H1 (cell line): ENCODE measurements around the gene MEGF11. TPM values are rescaled to one million over a fixed set of nuclear protein-coding genes. Genes with fewer than 3 reads are reported as not detected.

Experiments
- CTCF ChIA-PET: fragments of 300-600 bp; sonication (Branson Sonifier 250); formaldehyde crosslinking; loops from one replicate; lab custom pipeline; 2021; ENCODE audit not compliant: partially characterized antibody; lab: Charles Lee
- POLR2A ChIA-PET: fragments of 300-600 bp; sonication (Branson Sonifier 250); formaldehyde crosslinking; loops from one replicate; lab custom pipeline; 2021; ENCODE audit warnings: inconsistent platforms; ENCODE audit not compliant: partially characterized antibody; lab: Charles Lee
- DNase-seq, 2 experiments: peaks; one replicate each; pipeline versions ENCODE4 v3.0.0 to v3.0.0-alpha.2; 2010 to 2022; ENCODE audit warnings: low spot score in 2 of 2, low read depth in 1 of 2, mixed read lengths in 1 of 2
- FAIRE-seq: peaks from 2 replicates; lab custom pipeline; 2011; peaks lifted over from hg19 to GRCh38; lab: Jason Lieb, UNC
- H2AFZ ChIP-seq: 2 replicates; pipeline ENCODE4 v1.8.1; 2012; ENCODE audit warnings: low read length, inconsistent platforms
- H2AK5ac ChIP-seq: 2 replicates; pipeline ENCODE4 v1.6.1; 2013; ENCODE audit warnings: low read depth, low read length
- H2BK120ac ChIP-seq: replicated peaks from 2 replicates; pipeline ENCODE3; 2013; ENCODE audit warnings: low read depth, low read length, inconsistent platforms
- H2BK12ac ChIP-seq: 2 replicates; pipeline ENCODE4 v1.6.1; 2013; ENCODE audit warnings: low read depth, low read length
- H2BK15ac ChIP-seq: 2 replicates; pipeline ENCODE4 v1.6.1; 2013; ENCODE audit warnings: low read length
- H2BK20ac ChIP-seq: 2 replicates; pipeline ENCODE4 v1.6.1; 2013; ENCODE audit warnings: low read length
- H2BK5ac ChIP-seq: 2 replicates; pipeline ENCODE4 v1.6.1; 2013; ENCODE audit warnings: low read depth, low read length
- H3K14ac ChIP-seq: 2 replicates; pipeline ENCODE4 v1.6.1; 2013; ENCODE audit warnings: inconsistent platforms; ENCODE audit not compliant: insufficient read length
- H3K18ac ChIP-seq: 2 replicates; pipeline ENCODE4 v1.6.1; 2013; ENCODE audit warnings: low read length; ENCODE audit errors: extremely low read depth
- H3K23ac ChIP-seq: 2 replicates; pipeline ENCODE4 v1.6.1; 2013; ENCODE audit warnings: inconsistent platforms; ENCODE audit not compliant: insufficient read length
- H3K23me2 ChIP-seq: 2 replicates; pipeline ENCODE4 v1.6.1; 2013; ENCODE audit warnings: low read depth, low read length
- H3K27ac ChIP-seq: 2 replicates; pipeline ENCODE4 v1.6.1; 2011; ENCODE audit warnings: low read depth, low read length, inconsistent platforms
- H3K27me3 ChIP-seq, 4 experiments: replicated peaks in 1 of 4; 1 replicate in 1 of 4; 2 replicates in 3 of 4; pipeline versions ENCODE4 v1.6.1 to v1.8.1; 2011 to 2013; ENCODE audit warnings: low read length in 3 of 4, mild to moderate bottlenecking in 3 of 4, inconsistent platforms in 2 of 4, mixed read lengths in 2 of 4, moderate library complexity in 1 of 4; ENCODE audit not compliant: control insufficient read depth in 3 of 4, insufficient read depth in 3 of 4; ENCODE audit errors: extremely low read depth in 1 of 4
- H3K36me3 ChIP-seq, 4 experiments: 2 replicates each; pipeline versions ENCODE4 v1.6.1 to v1.8.1; 2011 to 2013; ENCODE audit warnings: mild to moderate bottlenecking in 4 of 4, low read length in 3 of 4, moderate library complexity in 2 of 4, control low read depth in 1 of 4, inconsistent platforms in 1 of 4; ENCODE audit not compliant: insufficient read depth in 4 of 4, control insufficient read depth in 2 of 4
- H3K4ac ChIP-seq: replicated peaks from 2 replicates; pipeline ENCODE3; 2013; ENCODE audit warnings: low read length, low read depth, mixed read lengths, inconsistent platforms; ENCODE audit not compliant: insufficient read length
- H3K4me1 ChIP-seq, 4 experiments: replicated peaks in 1 of 4; 1 replicate in 1 of 4; 2 replicates in 3 of 4; pipeline versions ENCODE4 v1.6.1 to v1.8.1; 2011 to 2013; ENCODE audit warnings: low read length in 3 of 4, inconsistent platforms in 2 of 4, mixed read lengths in 1 of 4; ENCODE audit not compliant: insufficient read depth in 4 of 4, control insufficient read depth in 3 of 4
- H3K4me2 ChIP-seq, 2 experiments: 2 replicates each; pipeline versions ENCODE4 v1.6.1 to v1.8.1; 2011 to 2013; ENCODE audit warnings: low read depth in 2 of 2, low read length in 2 of 2, control low read depth in 1 of 2, inconsistent platforms in 1 of 2, mild to moderate bottlenecking in 1 of 2; ENCODE audit not compliant: insufficient read depth in 1 of 2
- H3K4me3 ChIP-seq, 4 experiments: fragments of 200-600, 300-600 bp in 1 of 4; sonication (generic), shearing (Covaris generic), sonication (Bioruptor Twin) in 1 of 4; 2 replicates each; pipeline versions ENCODE4 v1.5.1 to v1.8.1; 2011 to 2016; ENCODE audit warnings: low read length in 4 of 4, low read depth in 3 of 4, control low read depth in 2 of 4, inconsistent platforms in 2 of 4, mild to moderate bottlenecking in 2 of 4, mixed read lengths in 1 of 4, moderate library complexity in 1 of 4; ENCODE audit not compliant: insufficient read depth in 2 of 4; ENCODE audit errors: extremely low read depth in 1 of 4
- H3K56ac ChIP-seq: replicated peaks from 2 replicates; pipeline ENCODE3; 2013; ENCODE audit warnings: low read depth, mild to moderate bottlenecking, mixed read lengths, low read length, inconsistent platforms; ENCODE audit not compliant: insufficient read length
- H3K79me1 ChIP-seq: 2 replicates; pipeline ENCODE4 v1.6.1; 2013; ENCODE audit warnings: low read depth, low read length, control low read depth
- H3K79me2 ChIP-seq, 2 experiments: 2 replicates each; pipeline versions ENCODE4 v1.6.1 to v1.8.1; 2012 to 2013; ENCODE audit warnings: low read length in 2 of 2, mild to moderate bottlenecking in 2 of 2, inconsistent platforms in 1 of 2; ENCODE audit not compliant: insufficient read depth in 2 of 2, control insufficient read depth in 1 of 2
- H3K9ac ChIP-seq, 4 experiments: replicated peaks in 1 of 4; 1 replicate in 1 of 4; 2 replicates in 3 of 4; pipeline versions ENCODE4 v1.6.1 to v1.8.1; 2011 to 2013; ENCODE audit warnings: low read depth in 3 of 4, low read length in 3 of 4, control low read depth in 2 of 4, mild to moderate bottlenecking in 2 of 4, moderate library complexity in 2 of 4, inconsistent platforms in 1 of 4; ENCODE audit errors: extremely low read depth in 1 of 4
- H3K9me3 ChIP-seq, 2 experiments: 2 replicates each; pipeline versions ENCODE4 v1.6.1 to v1.8.1; 2012 to 2013; ENCODE audit warnings: mild to moderate bottlenecking in 2 of 2, moderate library complexity in 2 of 2, control low read depth in 1 of 2, inconsistent platforms in 1 of 2, low read depth in 1 of 2, low read length in 1 of 2, mixed read lengths in 1 of 2; ENCODE audit not compliant: insufficient read depth in 2 of 2
- H4K20me1 ChIP-seq, 2 experiments: replicated peaks in 1 of 2; 2 replicates each; pipeline versions ENCODE3 to v1.8.1; 2011 to 2013; ENCODE audit warnings: inconsistent platforms in 2 of 2, low read length in 2 of 2, mild to moderate bottlenecking in 1 of 2; ENCODE audit not compliant: insufficient read depth in 2 of 2, control insufficient read depth in 1 of 2
- H4K5ac ChIP-seq: 2 replicates; pipeline ENCODE4 v1.6.1; 2013; ENCODE audit warnings: low read length, low read depth, mixed read lengths, inconsistent platforms; ENCODE audit not compliant: insufficient read length
- H4K8ac ChIP-seq: 2 replicates; pipeline ENCODE4 v1.8.0; 2013; ENCODE audit warnings: mild to moderate bottlenecking, moderate library complexity, low read length, inconsistent platforms; ENCODE audit not compliant: insufficient read depth; ENCODE audit errors: extremely low read depth
- H4K91ac ChIP-seq: replicated peaks from 2 replicates; pipeline ENCODE3; 2013; ENCODE audit warnings: low read length, mixed read lengths, inconsistent platforms; ENCODE audit not compliant: insufficient read length
- BCL11A ChIP-seq, 2 experiments: IDR thresholded peaks; one replicate each; pipeline ENCODE4 v1.6.1; 2011; ENCODE audit warnings: low read depth in 2 of 2, low read length in 2 of 2, mild to moderate bottlenecking in 2 of 2
- CBX5 ChIP-seq: fragments of 300-800, 300-1000 bp; sonication (generic); IDR thresholded peaks from 2 replicates; pipeline ENCODE4 v1.7.1; 2016; ENCODE audit warnings: antibody characterized with exemption, low read length, low read depth
- CEBPB ChIP-seq: IDR thresholded peaks from 2 replicates; pipeline ENCODE4 v1.6.1; 2012; ENCODE audit warnings: low read depth, low read length
- EGR1 ChIP-seq: IDR thresholded peaks from 2 replicates; pipeline ENCODE4 v1.6.1; 2011; ENCODE audit warnings: low read depth, low read length, borderline replicate concordance
- KDM1A ChIP-seq: fragments of 200-600, 300-600 bp; sonication (generic); IDR thresholded peaks from 2 replicates; pipeline ENCODE4 v1.7.1; 2016; ENCODE audit warnings: mild to moderate bottlenecking, low read length, borderline replicate concordance
- KDM5A ChIP-seq: fragments of 200-600 bp; IDR thresholded peaks from 2 replicates; pipeline ENCODE4 v1.7.1; 2012; ENCODE audit warnings: mild to moderate bottlenecking, low read length, inconsistent platforms, mixed read lengths
- POLR2A ChIP-seq, 2 experiments: IDR thresholded peaks; 1 replicate in 1 of 2; 2 replicates in 1 of 2; pipeline ENCODE4 v1.6.1; 2011; ENCODE audit warnings: low read depth in 2 of 2, low read length in 2 of 2, mild to moderate bottlenecking in 2 of 2; ENCODE audit errors: control extremely low read depth in 1 of 2
- SIRT6 ChIP-seq: IDR thresholded peaks from one replicate; pipeline ENCODE4 v1.7.1; 2012; ENCODE audit warnings: low read length, inconsistent platforms
- TAF1 ChIP-seq: IDR thresholded peaks from 2 replicates; pipeline ENCODE4 v1.6.1; 2011; ENCODE audit warnings: mild to moderate bottlenecking, low read depth, low read length
- TAF7 ChIP-seq: optimal IDR thresholded peaks from 2 replicates; pipeline ENCODE3; 2011; ENCODE audit warnings: low read depth, mild to moderate bottlenecking, inconsistent platforms, low read length, moderate library complexity, borderline replicate concordance
- WGBS, 2 experiments: shearing (Covaris generic) in 1 of 2; methylation state at CpG; one replicate each; pipeline versions ENCODE4 v1.1.6 to v1.1.7; 2013 to 2015; ENCODE audit warnings: low lambda C conversion rate in 2 of 2, mixed read lengths in 2 of 2, inconsistent platforms in 1 of 2, low coverage in 1 of 2, missing lambda C conversion rate in 1 of 2; ENCODE audit not compliant: insufficient replicate concordance in 2 of 2, insufficient coverage in 1 of 2, insufficient read length in 1 of 2; ENCODE audit errors: extremely low coverage in 1 of 2, missing lambda C conversion rate in 1 of 2; 5-methylcytosine and 5-hydroxymethylcytosine counted together
- polyA plus RNA-seq, 7 experiments: library from polyadenylated mRNA; depleted of rRNA in 3 of 7; stranded (reverse) in 5 of 7; unstranded in 2 of 7; fragments of >200 nt in 5 of 7; fragments of 200-250 nt in 2 of 7; gene quantifications; 1 replicate in 5 of 7; 2 replicates in 1 of 7; 4 replicates in 1 of 7; pipeline versions ENCODE4 v1.2.1 to v1.2.3, GENCODE V29; 2011 to 2013; ENCODE audit warnings: missing spikeins in 2 of 7, mixed read lengths in 2 of 7
- total RNA-seq: library from RNA; stranded (reverse); fragmentation: NEBNext Ultra II Directional; extraction: Animal tissue kit (Norgen Biotek cat#: 25700); gene quantifications from 2 replicates; pipeline ENCODE4 v1.2.1, GENCODE V29; 2021
- TF ChIP-seq, protein P1 (sequence below): IDR thresholded peaks from 2 replicates; pipeline ENCODE4 v1.6.1; 2012; ENCODE audit warnings: low read length, inconsistent platforms
- TF ChIP-seq, protein P2 (sequence below): IDR thresholded peaks from 2 replicates; pipeline ENCODE4 v1.6.1; 2011; ENCODE audit warnings: low read depth, mild to moderate bottlenecking, low read length; ENCODE audit not compliant: insufficient read depth

MEGF11 gene
- total and polyA plus RNA-seq, 2 of the 8 experiments (the other 6 are each of a cell fraction or from before 2014, with no cell fraction given): 4.4 to 4.8 TPM

DNA sequence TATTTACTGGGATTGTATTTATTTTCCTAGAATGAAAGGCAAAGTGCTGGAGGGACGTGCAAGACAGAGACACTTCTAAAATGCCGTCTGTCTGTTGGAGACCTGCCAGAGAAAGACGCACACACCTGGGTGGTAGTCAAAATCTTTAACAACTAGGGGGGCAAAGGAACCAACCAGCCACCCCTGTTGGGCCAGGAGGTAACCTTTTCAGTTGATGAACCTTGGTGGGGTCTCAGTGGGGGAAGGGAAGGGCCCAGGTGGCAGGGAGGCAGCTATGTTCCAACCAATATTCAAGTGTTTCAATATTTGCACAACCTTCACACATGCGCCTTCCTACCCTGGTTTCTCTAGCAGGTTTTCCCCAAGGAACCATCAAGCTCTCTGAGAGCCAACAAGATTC is 99.0 kb downstream of the MEGF11 start:
- no peak overlapping the region for H2BK5ac ChIP-seq
- FAIRE-seq: no peak
- TF ChIP-seq CEBPB (no peak), EGR1 (no peak), TAF7 (no peak), KDM5A (no peak), BCL11A (IDR thresholded peaks at IDR 0.05; ENCODE audit: low read depth in 2 of 2, low read length in 2 of 2) (no peak), POLR2A (IDR thresholded peaks at IDR 0.05; ENCODE audit: control extremely low read depth in 1 of 2, low read depth in 2 of 2, low read length in 2 of 2) (no peak), CBX5 (no peak), KDM1A (no peak), SIRT6 (no peak), TAF1 (no peak)
- TF ChIP-seq, protein P1, sequence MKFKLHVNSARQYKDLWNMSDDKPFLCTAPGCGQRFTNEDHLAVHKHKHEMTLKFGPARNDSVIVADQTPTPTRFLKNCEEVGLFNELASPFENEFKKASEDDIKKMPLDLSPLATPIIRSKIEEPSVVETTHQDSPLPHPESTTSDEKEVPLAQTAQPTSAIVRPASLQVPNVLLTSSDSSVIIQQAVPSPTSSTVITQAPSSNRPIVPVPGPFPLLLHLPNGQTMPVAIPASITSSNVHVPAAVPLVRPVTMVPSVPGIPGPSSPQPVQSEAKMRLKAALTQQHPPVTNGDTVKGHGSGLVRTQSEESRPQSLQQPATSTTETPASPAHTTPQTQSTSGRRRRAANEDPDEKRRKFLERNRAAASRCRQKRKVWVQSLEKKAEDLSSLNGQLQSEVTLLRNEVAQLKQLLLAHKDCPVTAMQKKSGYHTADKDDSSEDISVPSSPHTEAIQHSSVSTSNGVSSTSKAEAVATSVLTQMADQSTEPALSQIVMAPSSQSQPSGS: no peak
- TF ChIP-seq, protein P2, sequence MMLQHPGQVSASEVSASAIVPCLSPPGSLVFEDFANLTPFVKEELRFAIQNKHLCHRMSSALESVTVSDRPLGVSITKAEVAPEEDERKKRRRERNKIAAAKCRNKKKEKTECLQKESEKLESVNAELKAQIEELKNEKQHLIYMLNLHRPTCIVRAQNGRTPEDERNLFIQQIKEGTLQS: no peak
- TF ChIP-seq, all 59 proteins: peak for 0
- H4K91ac ChIP-seq: no peak overlapping the region
- no peak overlapping the region for H4K8ac ChIP-seq
- DNase-seq: no peak
- no peak overlapping the region for H4K5ac ChIP-seq
- H2BK120ac ChIP-seq: no peak overlapping the region
- H3K4me1 ChIP-seq: no peaks in the 10 kb centered on the region
- no peak overlapping the region for H2BK12ac ChIP-seq
- no peak overlapping the region for H3K4me2 ChIP-seq
- H2BK20ac ChIP-seq: no peak overlapping the region
- no peak overlapping the region for H2AFZ ChIP-seq
- H3K56ac ChIP-seq: no peak overlapping the region
- H3K27me3 ChIP-seq: no peaks in the 10 kb centered on the region
- no peaks in the 10 kb centered on the region; the same call in 1 of the 2 replicates for H3K23me2 ChIP-seq
- 87% methylated on average over 4 of the region's 4 CpGs; no CpG with 5 or more reads in 1 of the 2 experiments for WGBS, 2 experiments
- H3K4me3 ChIP-seq: no peak overlapping the region
- no peaks in the 10 kb centered on the region for H3K36me3 ChIP-seq
- no peak overlapping the region for H3K18ac ChIP-seq
- H2AK5ac ChIP-seq: no peak overlapping the region
- no peaks in the 10 kb centered on the region for H3K9me3 ChIP-seq
- H3K79me1 ChIP-seq: no peaks in the 10 kb centered on the region
- ChIA-PET CTCF (interaction anchor here (0.8 kb wide), 1 partner anchor 11 kb away, joined by 3 read pairs; no protein-coding TSS in a partner anchor), POLR2A (no interaction called here)
- no peak overlapping the region for H3K14ac ChIP-seq
- no peaks in the 10 kb centered on the region for H3K79me2 ChIP-seq
- H3K23ac ChIP-seq: no peak overlapping the region
- no peak overlapping the region for H3K4ac ChIP-seq
- H2BK15ac ChIP-seq: no peak overlapping the region
- H3K9ac ChIP-seq: no peak overlapping the region
- H3K27ac ChIP-seq: no peak overlapping the region
- H4K20me1 ChIP-seq: no peaks in the 10 kb centered on the region
